A673 (cell line): ENCODE measurements around the gene TOR2A. TPM values are rescaled to one million over a fixed set of nuclear protein-coding genes. Genes with fewer than 3 reads are reported as not detected.

Source experiments
- BruUV-seq: library from RNA; stranded (reverse); fragments of 400-500 nt; replicated peaks from 2 replicates; lab custom pipeline; 2021; lab: Mats Ljungman, UMichigan
- CTCF ChIA-PET: fragments of 300-600 bp; sonication (Branson Sonifier 250); formaldehyde crosslinking; loops from one replicate; lab custom pipeline; 2022; ENCODE audit warnings: antibody characterized with exemption; lab: Charles Lee
- POLR2A ChIA-PET: fragments of 300-600 bp; sonication (Branson Sonifier 250); formaldehyde crosslinking; loops from one replicate; lab custom pipeline; 2022; ENCODE audit warnings: antibody characterized with exemption; ENCODE audit not compliant: low non-redundant PET; lab: Charles Lee
- DNase-seq: peaks from one replicate; pipeline ENCODE4 v3.0.0-alpha.2; 2015; ENCODE audit warnings: low spot score
- H3K27ac ChIP-seq: fragments of 200-600 bp; sonication (generic); 2 replicates; pipeline ENCODE4 v1.5.1; 2016; ENCODE audit warnings: mixed run types, low read depth, mild to moderate bottlenecking, mixed read lengths, antibody characterized with exemption, low read length; ENCODE audit not compliant: poor library complexity, severe bottlenecking
- H3K27me3 ChIP-seq: fragments of 200-600 bp; sonication (generic); replicated peaks from 2 replicates; pipeline ENCODE4 v1.6.1; 2017; ENCODE audit warnings: mixed run types, low read depth, mild to moderate bottlenecking, mixed read lengths, antibody characterized with exemption, low read length; ENCODE audit not compliant: insufficient read depth, poor library complexity
- H3K36me3 ChIP-seq: fragments of 200-600 bp; sonication (generic); 2 replicates; pipeline ENCODE4 v1.6.1; 2016; ENCODE audit warnings: mixed run types, mild to moderate bottlenecking, mixed read lengths, antibody characterized with exemption, low read length; ENCODE audit not compliant: insufficient read depth, poor library complexity, severe bottlenecking
- H3K4me1 ChIP-seq: fragments of 200-600 bp; sonication (generic); 2 replicates; pipeline ENCODE4 v1.6.1; 2017; ENCODE audit warnings: mixed run types, mild to moderate bottlenecking, mixed read lengths, antibody characterized with exemption, low read length; ENCODE audit not compliant: insufficient read depth, poor library complexity, severe bottlenecking
- H3K4me3 ChIP-seq: fragments of 200-600 bp; sonication (generic); 2 replicates; pipeline ENCODE4 v1.5.1; 2016; ENCODE audit warnings: low read depth, mixed run types, mild to moderate bottlenecking, mixed read lengths, low read length; ENCODE audit not compliant: poor library complexity, severe bottlenecking
- H3K9me3 ChIP-seq: fragments of 200-600 bp; sonication (generic); 2 replicates; pipeline ENCODE4 v1.6.1; 2016; ENCODE audit warnings: mixed run types, low read depth, mild to moderate bottlenecking, mixed read lengths, antibody characterized with exemption, low read length; ENCODE audit not compliant: poor library complexity, severe bottlenecking
- CTCF ChIP-seq: fragments of 300-800, 200-600 bp; sonication (generic); conservative IDR thresholded peaks from 2 replicates; pipeline ENCODE4 v1.5.1; 2017; ENCODE audit warnings: low read depth, mild to moderate bottlenecking, antibody characterized with exemption, low read length, moderate library complexity, mixed read lengths
- EZH2 ChIP-seq: fragments of 200-600 bp; sonication (generic); IDR thresholded peaks from 2 replicates; pipeline ENCODE4 v1.6.1; 2017; ENCODE audit warnings: borderline replicate concordance, low read depth, mild to moderate bottlenecking, mixed read lengths, antibody characterized with exemption, low read length; ENCODE audit not compliant: poor library complexity, severe bottlenecking
- intact Hi-C: fragments of 100-400 bp; cut with micrococcal nuclease; formaldehyde crosslinking; loops from one replicate; pipeline ENCODE4 v1.10.0; 2022; ENCODE audit not compliant: unreplicated experiment
- total RNA-seq: library from RNA; stranded (reverse); gene quantifications from 2 replicates; pipeline ENCODE4 v1.2.3, GENCODE V29; 2021

The TOR2A gene
- total RNA-seq, 1 experiment from 2014 or later: 9.2 TPM

- H3K4me1 ChIP-seq: peaks cover 3% of the 10 kb centered on the region
- peaks cover 52% of the 10 kb centered on the region for H3K27me3 ChIP-seq
- no TSS peak for BruUV-seq
- H3K4me3 ChIP-seq: no peak overlapping the region
- no peak overlapping the region for H3K27ac ChIP-seq
- DNase-seq: no peak
- CTCF ChIA-PET: no interaction called here
- POLR2A ChIA-PET: no interaction called here
- H3K36me3 ChIP-seq: no peaks in the 10 kb centered on the region
- intact Hi-C loops: no loop called here
- TF ChIP-seq EZH2 (no peak), CTCF (no peak)
- H3K9me3 ChIP-seq: no peaks in the 10 kb centered on the region
Measured at GRCh38 chr9:127753148-127753547, 18.1 kb upstream of the TOR2A start.

DNA sequence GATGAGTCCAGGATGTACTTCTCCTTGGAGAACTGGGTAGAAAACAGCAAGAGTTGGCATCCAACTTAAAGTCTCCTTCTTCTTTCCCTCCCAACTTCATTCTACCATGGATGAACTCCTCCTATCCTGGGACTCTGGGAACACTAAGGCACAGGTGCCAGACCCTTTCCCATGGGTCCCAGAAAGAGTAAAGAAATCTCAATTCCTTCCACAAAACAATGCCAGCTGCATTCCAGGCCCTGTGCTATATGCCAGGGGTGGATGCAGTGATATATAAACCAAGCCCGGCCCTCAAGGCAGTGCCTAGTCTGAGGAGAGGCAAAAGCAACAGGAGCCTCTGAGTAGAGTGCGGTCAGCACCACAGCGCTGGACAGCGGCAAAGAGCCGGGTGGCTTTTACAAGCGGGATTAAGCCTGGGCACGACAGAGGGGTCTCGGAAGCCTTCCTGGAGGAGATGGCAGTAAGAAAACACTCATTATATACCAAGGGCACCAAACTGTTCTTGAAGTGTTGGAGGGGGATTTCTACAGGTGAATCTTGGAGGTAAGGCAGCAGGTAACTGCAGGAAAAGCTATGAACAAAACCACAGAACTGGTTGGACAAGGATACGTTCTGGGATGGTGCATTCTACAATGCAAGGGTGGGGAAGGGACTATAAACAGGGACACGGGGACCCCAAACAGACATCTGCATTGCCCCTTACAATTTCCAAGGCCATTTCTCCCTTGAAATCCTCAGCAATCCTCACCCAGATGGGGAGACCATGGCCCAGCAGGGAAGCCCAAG, 16.4 kb upstream of the TOR2A start:
- no peaks in the 10 kb centered on the region for H3K9me3 ChIP-seq
- H3K4me1 ChIP-seq: peaks cover 3% of the 10 kb centered on the region
- ChIA-PET CTCF (no interaction called here), POLR2A (no interaction called here)
- TF ChIP-seq CTCF (no peak), EZH2 (no peak)
- H3K4me3 ChIP-seq: no peak overlapping the region
- DNase-seq: peak; percentile 27
- no peaks in the 10 kb centered on the region for H3K36me3 ChIP-seq
- intact Hi-C loops: no loop called here
- peaks cover 52% of the 10 kb centered on the region for H3K27me3 ChIP-seq
- no peak overlapping the region for H3K27ac ChIP-seq
- BruUV-seq: no TSS peak

DNA sequence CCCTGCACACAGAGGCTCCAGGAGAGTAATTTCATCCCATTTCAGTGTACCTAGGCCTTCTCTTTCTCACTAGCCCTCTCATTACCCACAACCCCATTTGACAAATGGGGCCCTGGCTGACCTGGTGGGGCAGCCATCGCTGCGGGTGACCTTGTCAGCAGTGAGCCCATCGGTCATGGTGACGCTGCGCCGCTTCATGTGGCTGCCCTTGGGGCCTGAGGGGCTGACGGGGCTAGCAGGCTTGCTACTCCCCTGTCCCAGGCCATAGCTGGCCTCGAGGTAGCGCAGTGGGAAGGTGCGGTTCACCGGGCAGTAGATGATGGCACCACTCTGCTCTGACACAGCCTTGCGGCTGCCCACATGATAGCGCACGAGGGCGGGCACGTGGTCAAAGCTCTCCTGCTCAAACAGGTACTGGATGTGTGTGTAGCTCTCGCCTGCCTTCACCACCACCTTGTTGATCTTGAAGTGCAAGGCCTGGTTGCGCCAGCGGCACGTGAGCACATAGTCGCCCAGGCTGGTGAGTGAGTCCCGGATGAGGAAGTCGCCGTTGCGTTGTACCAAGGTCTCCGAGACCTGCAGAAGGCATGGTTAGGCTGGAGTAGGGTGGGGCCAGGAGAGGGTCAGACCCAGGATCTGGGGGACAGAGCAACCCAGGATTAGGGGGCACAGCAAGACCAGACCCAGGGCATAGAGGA, 14.1 kb upstream of the TOR2A start:
- Histone ChIP-seq H3K4me1 (peaks cover under 1% of the 10 kb centered on the region), H3K36me3 (no peaks in the 10 kb centered on the region), H3K27ac (no peak overlapping the region), H3K9me3 (no peaks in the 10 kb centered on the region), H3K27me3 (peaks cover 30% of the 10 kb centered on the region), H3K4me3 (no peak overlapping the region)
- DNase-seq: no peak
- BruUV-seq: no TSS peak
- no peak for TF ChIP-seq CTCF
- TF ChIP-seq EZH2: no peak
- ChIA-PET POLR2A (no interaction called here), CTCF (no interaction called here)
- intact Hi-C loops: no loop called here
